Stimulated activated CD8-positive, alpha-beta memory T cell treated with anti-CD3 and anti-CD28 coated beads, Interleukin-7, amount 100 ng/mL, for 4 hours (primary cell): ENCODE data around the gene ADAMTS18.
"Not testable (repeated sequence)": the region's sequence is repeated elsewhere in the genome, so short reads cannot be mapped to it uniquely, and the experiment has no call there.

Experiments
- DNase-seq, 2 donors: peaks; one replicate each; pipeline ENCODE4 v3.0.0-alpha.2; 2020; ENCODE audit warnings: low read depth in 2 of 2

Gene ADAMTS18

DNA sequence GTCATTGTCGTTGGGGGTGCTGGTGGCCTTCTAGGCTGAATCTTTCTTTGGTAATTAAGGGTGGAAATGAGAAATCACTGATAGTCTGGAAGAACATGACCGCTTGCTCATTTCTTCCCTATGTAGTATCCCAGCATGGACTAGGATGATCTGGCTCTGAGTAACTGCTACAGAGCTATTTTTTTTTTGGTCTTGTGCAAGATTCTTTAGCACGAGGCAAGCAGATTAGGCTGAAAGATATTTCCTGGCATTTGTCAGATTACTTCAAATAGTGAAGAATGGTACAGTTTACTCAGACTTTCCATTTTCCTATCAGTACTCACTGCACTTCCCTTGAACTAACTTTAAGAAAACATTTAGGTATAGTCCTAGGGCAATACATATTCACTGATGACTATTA lies 146.6 kb downstream of the ADAMTS18 start:
- no peak for DNase-seq

DNA sequence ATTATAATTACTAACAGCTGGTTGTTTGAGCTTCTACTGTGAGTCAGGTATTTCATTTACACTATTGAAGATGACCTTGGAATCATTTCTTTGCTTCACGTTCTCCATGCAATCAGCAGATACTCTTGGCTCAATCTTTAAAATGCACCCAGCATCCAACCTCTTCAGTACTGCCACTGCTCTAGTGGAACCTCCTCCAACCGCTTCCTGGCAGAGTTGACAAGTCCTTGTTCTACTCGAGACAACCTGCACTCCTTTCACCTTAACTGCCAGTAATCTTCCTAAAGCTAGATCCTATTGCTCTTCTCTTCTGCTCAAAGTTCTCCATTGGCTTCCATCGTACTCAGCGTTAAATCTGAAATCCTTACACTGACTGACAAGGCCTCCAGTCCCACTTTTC lies 149.2 kb downstream of the ADAMTS18 start:
- DNase-seq: no peak

DNA sequence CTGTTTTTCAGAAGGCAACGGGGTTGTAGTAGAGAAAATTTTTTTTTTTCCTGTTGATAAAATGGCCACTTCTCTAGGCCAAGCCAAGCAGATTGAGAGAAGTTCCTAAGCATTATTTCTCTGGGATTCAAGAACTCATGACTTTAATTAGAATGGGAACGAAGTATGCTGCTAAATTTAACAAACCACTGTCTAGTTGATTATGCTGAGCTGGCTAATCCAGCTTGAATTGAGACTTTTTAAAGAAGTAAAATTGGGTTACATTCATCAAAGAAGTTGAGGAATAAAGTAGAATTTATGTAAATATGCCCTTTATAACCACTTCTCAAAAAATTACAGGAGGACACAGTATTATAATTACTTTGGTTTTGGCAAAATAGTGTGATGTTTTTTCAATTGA lies 152.5 kb downstream of the ADAMTS18 start:
- no peak for DNase-seq

DNA sequence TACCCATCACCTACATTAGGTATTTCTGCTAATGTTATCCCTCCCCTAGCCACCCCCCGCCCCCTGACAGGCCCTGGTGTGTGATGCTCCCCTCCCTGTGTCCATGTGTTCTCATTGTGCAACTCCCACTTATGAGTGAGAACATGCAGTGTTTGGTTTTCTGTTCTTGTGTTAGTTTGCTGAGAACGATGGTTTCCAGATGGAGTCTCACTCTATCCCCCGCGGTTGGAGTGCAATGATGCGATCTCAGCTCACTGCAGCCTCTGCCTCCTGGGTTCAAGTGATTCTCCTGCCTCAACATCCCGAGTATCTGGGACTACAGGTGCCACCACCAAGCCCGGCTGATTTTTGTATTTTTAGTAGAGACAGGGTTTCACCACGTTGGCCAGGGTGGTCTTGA lies 155.5 kb downstream of the ADAMTS18 start:
- not testable (repeated sequence) for DNase-seq

DNA sequence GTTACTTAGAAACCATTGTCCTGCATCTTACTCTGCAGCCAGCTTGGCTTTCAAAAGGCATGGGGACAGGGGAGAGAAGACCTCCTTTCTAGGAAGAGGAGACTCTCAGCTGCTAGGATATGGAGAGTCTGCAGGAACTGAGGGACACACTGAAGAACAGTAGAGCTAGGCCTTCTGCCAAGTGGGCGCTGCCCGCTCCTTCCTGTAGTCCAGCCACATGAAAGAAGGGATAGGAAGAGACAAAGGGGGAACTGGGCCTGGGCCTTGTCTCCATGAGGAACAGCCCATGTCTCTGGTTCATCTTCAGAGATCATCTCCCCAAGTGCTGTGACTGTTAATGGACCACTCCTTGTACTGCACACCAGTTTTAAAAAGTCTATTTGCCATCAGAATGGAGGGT lies 157.3 kb downstream of the ADAMTS18 start:
- DNase-seq: no peak

DNA sequence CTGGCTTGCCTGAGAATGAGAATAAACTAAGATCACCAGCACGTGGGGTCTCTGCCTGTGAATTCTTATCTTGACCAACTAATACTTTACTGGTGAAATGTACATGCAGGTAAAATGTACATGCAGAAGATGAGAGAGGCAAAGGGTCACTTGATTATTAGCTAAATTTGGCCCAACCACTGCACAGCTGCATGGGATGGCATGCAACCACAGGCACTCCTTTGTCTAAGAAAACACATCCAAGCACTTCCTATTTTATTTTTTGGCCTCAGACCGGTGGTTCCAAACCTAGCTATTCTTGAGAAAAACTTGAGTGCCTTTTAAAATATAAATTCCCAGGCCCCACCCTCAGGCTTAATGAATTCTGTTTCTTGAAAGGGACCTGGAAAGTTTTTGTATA lies 157.7 kb downstream of the ADAMTS18 start:
- DNase-seq: no peak

DNA sequence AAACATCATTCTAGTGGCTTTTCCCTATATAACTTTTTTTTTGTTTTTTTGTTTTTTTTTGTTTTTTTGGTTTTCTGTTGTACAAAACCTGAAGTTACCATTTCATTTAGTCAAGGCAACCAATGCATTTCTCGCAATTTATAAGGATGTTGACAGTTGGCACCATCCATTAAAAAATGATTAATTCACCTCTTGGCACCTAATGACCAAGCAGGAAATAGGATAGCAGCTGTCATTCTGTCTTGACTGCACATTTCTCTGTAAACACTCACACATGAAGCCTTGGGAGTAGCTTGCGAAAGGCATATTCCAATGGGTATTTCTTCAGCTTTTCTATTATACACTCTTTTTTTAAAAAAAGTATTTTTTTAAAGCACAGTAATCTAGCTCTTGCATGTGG lies 158.2 kb downstream of the ADAMTS18 start:
- DNase-seq: no peak

DNA sequence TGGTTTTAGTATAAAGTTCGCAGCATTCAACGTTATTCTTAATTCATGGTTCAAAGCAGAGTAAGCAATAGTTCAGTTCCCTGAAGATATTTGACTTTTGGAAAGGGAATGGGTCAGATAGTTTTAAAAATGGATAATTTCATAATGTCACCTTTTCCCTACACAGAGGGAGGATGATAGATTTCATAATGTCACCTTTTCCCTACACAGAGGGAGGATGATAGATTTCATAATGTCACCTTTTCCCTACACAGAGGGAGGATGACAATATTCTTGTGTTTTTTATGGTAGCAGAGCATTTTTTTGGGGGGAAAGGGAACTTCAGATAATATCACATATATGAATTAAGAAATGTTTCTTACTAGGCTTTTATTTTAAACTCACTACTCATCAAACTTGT lies 159.5 kb downstream of the ADAMTS18 start:
- DNase-seq: not testable (repeated sequence)

DNA sequence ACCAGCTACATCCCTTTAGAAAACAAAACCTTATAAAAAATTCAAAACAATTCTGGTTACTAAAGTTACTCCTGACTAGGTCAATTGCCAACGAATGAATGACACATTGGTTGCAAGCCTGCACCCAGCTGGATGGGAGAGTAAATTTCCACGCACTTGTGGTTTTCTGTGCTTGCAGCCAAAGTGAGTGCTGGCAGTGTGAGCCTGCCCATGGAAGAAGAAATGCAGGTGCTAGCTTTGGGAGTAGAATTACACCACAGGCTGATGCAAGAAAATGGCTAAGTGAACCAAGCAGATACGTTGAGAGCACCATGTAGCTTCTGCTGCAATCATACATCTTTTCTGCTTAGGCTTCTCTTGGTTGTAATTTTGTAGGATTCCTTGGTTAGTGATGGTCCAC lies 161.0 kb downstream of the ADAMTS18 start:
- no peak for DNase-seq

DNA sequence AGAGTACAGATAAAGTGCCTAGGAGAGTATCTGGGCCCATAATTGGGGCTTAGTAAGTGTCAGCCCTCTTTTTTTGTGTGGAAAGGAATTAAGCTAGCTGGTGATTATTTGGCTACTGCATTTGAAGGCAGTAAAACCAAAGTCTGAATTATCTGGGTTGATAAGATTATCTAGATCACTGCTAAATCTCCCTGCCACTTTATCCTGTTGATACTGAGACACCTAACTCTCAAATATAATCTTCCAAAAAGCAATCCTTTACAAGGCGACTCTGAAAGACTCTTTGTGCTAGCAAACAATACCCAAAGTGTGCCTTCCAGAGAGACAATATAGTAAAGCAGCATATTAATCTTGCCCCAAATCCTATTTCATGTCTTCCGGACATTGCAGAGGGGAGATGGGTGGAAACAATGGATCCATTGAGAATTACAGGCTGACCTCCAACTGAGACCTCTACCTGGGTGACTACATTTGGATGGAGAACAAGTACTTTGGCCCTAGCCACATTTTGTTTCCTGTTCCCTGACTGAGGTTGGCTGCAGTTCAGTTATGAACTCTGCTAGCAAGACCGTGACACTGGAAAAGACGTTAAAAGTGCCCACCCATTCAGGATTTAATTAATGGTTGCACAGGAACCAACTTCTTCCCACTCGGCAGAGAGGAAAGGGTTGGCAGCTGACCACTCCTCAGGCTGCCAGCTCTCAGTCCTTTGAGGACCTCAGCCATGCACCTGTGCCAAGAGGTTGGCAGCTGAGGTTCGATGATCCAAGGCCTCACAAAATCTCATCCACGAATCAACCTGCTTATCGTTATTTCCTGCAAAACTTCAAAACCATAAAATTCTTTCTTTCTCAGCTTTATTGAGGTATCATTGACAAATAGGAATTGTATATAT lies 163.1 kb downstream of the ADAMTS18 start:
- no peak for DNase-seq

DNA sequence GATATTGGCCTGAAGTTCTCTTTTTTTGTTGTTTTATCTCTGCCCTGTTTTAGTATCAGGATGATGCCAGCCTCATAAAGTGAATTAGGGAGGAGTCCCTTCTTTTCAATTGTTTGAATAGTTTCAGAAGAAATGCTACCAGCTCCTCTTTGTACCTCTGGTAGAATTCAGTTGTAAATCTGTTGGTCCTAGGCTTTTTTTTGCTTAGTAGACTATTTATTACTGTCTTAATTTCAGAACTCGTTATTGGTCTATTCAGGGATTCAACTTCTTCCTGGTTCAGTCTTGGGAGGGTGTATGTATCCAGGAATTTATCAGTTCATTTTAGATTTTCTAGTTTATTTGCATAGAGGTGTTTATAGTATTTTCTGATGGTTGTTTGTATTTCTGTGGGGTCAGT lies 168.6 kb downstream of the ADAMTS18 start:
- not testable (repeated sequence) for DNase-seq

DNA sequence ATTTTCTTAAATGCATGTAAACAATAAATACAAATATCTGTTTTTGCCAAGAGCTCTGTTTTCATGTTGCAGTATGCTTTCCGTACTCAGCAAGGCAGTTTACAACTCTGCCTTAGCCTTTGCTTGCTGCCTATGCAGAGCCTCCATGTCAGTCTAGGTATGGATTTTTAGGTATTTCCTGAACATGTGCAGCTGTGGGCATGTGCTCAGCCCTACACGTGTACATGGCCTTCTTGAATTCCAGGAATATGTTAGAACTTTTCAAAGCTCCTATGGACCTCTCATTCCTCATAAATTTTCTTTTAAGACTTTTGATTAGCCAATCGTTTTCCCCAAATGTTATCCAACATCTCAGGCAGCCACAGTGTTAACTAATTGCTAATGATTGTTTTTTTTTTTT lies 171.9 kb downstream of the ADAMTS18 start:
- no peak for DNase-seq

DNA sequence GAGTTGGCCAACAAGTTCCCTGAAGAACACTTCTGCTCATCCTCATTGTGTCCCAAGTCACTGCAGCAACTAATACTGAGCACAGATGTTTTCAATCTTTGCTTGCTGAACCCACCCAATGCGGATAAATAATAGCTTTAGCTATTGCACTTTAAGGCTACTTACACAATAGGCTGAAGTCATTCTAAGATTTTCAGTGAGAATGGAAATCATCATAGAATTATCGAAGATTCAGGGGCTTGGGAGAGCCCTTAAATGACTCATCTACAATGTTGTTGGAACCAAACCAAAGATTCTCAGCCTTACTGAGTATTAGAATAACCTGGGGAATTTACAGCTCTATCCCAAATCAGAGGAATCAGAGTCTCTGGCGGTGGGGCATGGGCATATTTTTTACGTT lies 184.4 kb downstream of the ADAMTS18 start:
- no peak for DNase-seq

DNA sequence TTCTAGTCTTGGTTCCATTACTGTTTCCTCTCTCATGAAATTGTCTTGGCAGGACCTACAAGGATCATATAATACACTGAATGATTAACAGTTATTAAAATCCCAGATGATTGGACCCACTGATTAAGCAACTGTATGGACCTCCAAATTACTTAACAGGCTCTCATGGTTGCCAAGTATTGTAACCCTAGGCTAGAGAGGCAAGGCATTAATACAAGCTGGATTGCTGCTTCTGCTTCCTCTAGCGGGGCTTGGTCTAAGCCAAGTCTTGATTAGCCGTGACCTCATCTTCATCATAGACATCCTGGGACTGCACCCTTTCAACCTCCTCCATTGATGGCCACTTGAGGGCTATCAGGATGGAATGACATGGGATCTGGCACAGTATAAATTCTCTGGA lies 188.7 kb downstream of the ADAMTS18 start:
- no peak for DNase-seq

DNA sequence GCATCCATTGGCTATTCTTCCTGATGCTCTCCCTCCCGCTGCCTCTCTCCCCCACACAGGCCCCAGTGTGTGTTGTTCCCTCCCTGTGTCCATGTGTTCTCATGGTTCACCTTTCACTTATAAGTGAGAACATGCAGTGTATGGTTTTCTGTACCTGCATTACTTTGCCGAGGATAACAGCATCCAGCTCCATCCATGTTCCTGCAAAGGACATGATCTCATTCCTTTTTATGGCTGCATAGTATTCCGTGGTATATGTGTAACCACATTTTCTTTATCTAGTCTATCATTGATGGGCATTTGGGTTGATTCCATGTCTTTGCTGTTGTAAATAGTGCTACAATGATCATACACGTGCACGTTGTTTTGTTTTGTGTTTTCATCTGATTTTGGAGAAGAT lies 192.4 kb downstream of the ADAMTS18 start:
- DNase-seq: not testable (repeated sequence)

DNA sequence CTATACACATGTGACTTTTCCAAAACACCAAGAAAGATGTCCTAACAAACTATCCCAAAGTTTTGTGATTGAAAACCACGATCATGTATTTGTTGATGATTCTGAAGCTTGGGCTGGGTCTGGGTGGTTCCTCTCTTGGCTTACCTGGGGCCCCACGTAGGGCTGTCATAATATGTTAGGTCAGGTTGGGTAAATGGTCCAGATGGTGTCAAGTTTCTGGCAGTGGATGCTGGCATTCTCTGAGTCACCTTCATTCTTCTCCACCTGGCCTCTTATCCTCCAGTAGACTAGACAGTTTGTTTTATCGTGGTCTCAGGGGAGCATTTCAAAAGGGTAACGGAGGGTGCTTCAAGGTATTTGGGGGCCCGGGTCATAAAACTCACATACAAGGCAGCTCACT lies 196.2 kb downstream of the ADAMTS18 start:
- no peak for DNase-seq

DNA sequence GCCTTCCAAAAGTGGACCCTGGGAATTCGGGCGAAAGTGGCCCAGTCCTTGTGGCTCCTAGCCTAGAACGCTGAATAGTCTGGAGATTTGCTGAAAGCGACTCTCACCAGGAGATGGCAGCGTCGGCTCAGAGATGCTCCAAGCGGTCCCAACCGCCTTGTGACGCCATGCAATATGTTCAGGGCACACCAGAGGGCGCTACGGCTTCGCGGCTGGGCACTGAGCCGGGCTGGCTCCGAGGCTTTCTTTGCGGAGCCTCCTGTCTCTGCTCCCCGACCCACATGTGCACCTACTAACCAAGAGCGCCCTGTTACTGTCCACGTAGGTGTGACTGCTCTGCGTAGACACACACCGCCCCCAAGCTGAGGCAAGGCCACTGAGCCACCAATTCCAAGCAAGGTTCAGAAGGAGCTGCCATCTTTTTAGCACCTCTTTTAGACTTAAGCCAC lies 198.7 kb downstream of the ADAMTS18 start:
- DNase-seq: peak; percentile 71 to 72

DNA sequence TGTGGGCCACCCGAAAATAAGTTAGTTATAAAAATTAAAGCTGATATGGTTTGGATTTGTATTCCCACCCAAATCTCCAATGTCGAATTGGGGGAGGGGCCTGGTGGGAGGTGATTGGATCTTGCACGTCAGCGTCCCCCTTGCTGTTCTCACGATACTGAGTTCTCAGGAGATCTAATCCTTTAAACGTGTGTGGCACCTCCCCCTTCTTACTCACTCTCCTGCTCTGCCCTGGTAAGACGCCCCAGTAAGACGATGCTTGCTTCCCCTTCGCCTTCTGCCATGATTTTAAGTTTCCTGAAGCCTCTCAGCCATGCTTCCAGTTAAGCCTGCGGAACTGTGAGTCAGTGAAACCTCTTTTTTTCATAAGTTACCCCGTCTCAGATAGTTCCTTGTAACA lies 200.2 kb downstream of the ADAMTS18 start:
- no peak for DNase-seq

DNA sequence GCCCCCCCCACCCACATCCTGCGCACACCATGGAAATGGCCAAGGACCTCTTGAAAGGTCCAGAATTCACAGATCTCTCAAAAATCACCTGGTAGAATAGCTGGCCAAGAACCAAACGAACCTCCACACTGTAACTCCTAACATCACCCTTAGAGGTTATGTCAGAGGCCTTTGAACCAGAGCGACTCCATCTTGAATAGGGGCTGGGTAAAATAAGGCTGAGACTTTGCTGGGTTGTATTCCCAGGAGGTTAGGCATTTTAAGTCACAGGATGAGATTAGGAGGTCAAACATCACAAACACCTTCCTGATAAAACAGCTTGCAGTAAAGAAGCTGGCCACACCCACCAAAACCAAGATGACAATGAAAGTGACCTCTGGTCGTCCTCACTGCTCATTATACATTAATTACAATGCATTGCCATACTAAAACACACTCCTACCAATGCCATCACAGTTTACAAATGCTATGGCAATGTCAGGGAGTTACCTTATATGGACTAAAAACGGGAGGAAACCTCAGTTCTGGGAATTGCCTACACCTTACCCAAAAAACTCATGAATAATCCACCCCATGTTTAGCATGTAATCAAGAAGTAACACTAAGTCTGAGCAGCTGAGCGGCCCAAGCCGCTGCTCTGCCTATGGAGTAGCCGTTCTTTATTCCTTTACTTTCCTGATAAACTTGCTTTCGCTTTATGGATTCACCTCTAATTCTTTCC lies 200.9 kb downstream of the ADAMTS18 start:
- DNase-seq: no peak
